Measurements from ENCODE around the gene ALK. TPM values are rescaled to one million over a fixed set of nuclear protein-coding genes. Genes with fewer than 3 reads are reported as not detected.

ALK gene
- total RNA-seq, 2 donors from 2014 or later: 0.19 TPM; not detected in 1

DNA sequence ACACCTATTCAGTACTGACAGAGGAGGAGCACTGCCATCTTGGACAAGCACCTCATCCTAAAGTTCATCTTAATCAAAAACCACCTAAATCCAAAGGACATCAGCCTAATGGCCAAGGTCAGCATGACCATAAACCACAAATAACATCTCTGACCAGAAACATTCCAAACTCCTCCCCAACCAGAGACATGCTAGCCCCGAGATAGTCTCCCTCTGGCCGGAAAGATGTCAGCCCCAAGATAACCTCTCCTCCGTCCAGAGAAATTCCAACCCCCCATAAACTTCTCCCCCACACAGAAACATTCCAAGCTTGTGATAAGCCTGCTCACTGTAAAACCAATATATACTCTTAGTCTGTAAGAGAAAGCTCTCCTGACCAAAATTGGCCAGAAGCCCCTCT lies 545.5 kb downstream of the ALK start:
- intact Hi-C loops (cut with DNase I): no loop called here
- Histone ChIP-seq H3K36me3 (no peaks in the 10 kb centered on the region), H3K9ac (ENCODE audit: low read depth in 2 of 2, low read length in 2 of 2) (no peak overlapping the region), H3K27me3 (no peaks in the 10 kb centered on the region), H3K9me3 (no peaks in the 10 kb centered on the region), H3K4me1 (no peaks in the 10 kb centered on the region), H3K27ac (no peak overlapping the region), H3K4me3 (no peak overlapping the region)
- DNase-seq: no peak
- TF ChIP-seq, protein P1, sequence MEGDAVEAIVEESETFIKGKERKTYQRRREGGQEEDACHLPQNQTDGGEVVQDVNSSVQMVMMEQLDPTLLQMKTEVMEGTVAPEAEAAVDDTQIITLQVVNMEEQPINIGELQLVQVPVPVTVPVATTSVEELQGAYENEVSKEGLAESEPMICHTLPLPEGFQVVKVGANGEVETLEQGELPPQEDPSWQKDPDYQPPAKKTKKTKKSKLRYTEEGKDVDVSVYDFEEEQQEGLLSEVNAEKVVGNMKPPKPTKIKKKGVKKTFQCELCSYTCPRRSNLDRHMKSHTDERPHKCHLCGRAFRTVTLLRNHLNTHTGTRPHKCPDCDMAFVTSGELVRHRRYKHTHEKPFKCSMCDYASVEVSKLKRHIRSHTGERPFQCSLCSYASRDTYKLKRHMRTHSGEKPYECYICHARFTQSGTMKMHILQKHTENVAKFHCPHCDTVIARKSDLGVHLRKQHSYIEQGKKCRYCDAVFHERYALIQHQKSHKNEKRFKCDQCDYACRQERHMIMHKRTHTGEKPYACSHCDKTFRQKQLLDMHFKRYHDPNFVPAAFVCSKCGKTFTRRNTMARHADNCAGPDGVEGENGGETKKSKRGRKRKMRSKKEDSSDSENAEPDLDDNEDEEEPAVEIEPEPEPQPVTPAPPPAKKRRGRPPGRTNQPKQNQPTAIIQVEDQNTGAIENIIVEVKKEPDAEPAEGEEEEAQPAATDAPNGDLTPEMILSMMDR (IDR thresholded peaks at IDR 0.05): no peak

DNA sequence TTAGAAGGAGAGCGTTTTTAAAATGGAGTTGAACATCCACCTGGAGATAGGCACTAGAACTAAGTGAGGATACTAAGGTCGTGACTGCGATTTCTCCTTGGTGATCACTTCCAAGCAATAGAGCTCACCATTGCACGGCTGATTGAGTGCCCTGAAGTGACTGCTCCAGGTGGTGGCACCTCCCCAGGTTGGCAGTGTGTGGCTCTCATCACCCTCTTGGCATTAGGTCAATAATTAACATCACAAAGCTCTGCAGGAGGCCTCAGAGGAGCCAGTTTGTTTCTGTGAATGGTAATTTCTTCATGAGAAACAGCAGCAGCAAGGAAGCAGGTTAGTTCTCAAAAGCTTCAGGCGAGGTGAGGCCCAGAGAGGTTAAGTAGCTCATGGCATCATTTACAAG lies 546.6 kb downstream of the ALK start:
- TF ChIP-seq, protein P1 (IDR thresholded peaks at IDR 0.05): no peak
- intact Hi-C loops (cut with DNase I): no loop called here
- DNase-seq: no peak
- H3K27me3 ChIP-seq: no peaks in the 10 kb centered on the region
- no peak overlapping the region for H3K27ac ChIP-seq
- no peaks in the 10 kb centered on the region for H3K36me3 ChIP-seq
- no peak overlapping the region for H3K4me3 ChIP-seq
- no peaks in the 10 kb centered on the region for H3K9me3 ChIP-seq
- no peak overlapping the region for H3K9ac ChIP-seq (ENCODE audit: low read depth in 2 of 2, low read length in 2 of 2)
- no peaks in the 10 kb centered on the region for H3K4me1 ChIP-seq

DNA sequence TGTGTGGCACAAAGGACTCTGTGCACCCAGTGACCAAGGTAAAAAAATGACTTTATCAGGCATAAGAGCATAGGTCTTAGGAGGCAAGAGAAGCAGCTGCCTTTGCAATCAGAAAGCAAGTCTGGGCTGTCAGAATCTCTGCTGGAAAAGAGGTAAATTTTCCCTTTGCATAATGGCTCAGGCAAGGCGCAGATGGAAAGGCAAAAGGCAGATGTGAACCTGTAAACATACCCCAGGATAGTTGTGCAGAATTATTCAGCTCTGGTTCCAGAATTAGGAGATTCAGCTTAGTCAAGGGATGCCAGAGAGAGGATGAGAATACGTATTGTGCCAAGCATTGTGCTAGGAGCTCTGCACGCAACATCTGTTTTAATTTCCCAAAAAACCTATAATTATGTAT lies 547.5 kb downstream of the ALK start:
- Histone ChIP-seq H3K27me3 (no peaks in the 10 kb centered on the region), H3K9me3 (no peaks in the 10 kb centered on the region), H3K36me3 (no peaks in the 10 kb centered on the region), H3K4me1 (no peaks in the 10 kb centered on the region), H3K9ac (ENCODE audit: low read depth in 2 of 2, low read length in 2 of 2) (no peak overlapping the region), H3K4me3 (no peak overlapping the region), H3K27ac (no peak overlapping the region)
- TF ChIP-seq, protein P1 (IDR thresholded peaks at IDR 0.05): no peak
- intact Hi-C loops (cut with DNase I): no loop called here
- DNase-seq: no peak

DNA sequence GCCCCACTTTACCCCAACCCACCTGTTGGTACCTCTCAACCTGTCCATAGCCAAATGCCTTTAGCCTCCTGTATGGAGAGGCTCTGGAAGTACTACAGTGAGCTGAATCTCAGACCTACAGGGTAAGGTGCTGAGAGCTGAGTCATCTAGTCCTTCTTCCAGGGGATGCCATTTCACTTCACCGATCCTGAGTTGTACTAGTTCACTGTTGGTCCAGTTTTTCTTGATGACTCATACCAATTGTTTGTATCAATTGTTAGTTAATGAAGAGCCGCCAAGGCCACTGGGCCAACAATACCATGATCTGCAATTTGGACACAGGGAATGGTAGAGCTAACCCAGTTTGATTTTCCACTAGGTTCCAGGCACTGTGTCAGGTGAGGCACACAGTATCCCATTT lies 549.2 kb downstream of the ALK start:
- H3K36me3 ChIP-seq: no peaks in the 10 kb centered on the region
- TF ChIP-seq, protein P1 (IDR thresholded peaks at IDR 0.05): no peak
- H3K27ac ChIP-seq: no peak overlapping the region
- no peak overlapping the region for H3K4me3 ChIP-seq
- no peaks in the 10 kb centered on the region for H3K9me3 ChIP-seq
- DNase-seq: no peak
- no peaks in the 10 kb centered on the region for H3K4me1 ChIP-seq
- H3K9ac ChIP-seq (ENCODE audit: low read depth in 2 of 2, low read length in 2 of 2): no peak overlapping the region
- intact Hi-C loops (cut with DNase I): no loop called here
- H3K27me3 ChIP-seq: no peaks in the 10 kb centered on the region

DNA sequence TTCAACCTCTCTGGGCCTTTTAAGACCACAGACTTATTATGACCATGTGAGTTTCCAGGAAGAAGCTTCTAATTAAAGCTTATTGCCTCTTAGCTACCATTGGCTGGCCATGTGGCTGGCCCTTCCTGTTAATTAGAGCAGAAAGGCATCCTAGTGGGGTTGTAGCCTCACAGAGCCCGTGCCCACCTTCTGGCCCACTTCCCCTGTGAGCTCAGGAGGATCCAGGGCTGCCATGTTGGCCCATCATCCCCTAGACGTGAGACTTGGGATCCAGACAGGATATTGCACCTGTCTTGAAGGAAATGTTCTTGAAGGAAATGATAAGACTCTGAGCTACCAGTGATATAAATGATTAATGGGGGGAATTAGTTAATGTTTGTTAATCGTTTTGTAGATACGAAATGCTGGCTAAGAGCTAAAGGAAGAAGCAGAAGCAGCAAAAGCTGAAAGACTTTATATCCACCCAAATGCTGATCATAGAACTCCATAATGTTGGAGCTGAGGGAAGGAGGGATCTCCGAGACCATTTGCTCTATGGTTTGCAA lies 550.7 kb downstream of the ALK start:
- H3K27me3 ChIP-seq: no peaks in the 10 kb centered on the region
- no peaks in the 10 kb centered on the region for H3K9me3 ChIP-seq
- no peak overlapping the region for H3K9ac ChIP-seq (ENCODE audit: low read depth in 2 of 2, low read length in 2 of 2)
- intact Hi-C loops (cut with DNase I): no loop called here
- H3K27ac ChIP-seq: no peak overlapping the region
- no peaks in the 10 kb centered on the region for H3K4me1 ChIP-seq
- no peak overlapping the region for H3K4me3 ChIP-seq
- DNase-seq: no peak
- no peaks in the 10 kb centered on the region for H3K36me3 ChIP-seq
- TF ChIP-seq, protein P1 (IDR thresholded peaks at IDR 0.05): no peak

Measured in colonic mucosa (tissue), 4 donors.